PC-9 (cell line): Measurements from ENCODE around the gene UBL4B. TPM values are rescaled to one million over a fixed set of nuclear protein-coding genes. Genes with fewer than 3 reads are reported as not detected.

Experiments used
- Bru-seq: library from RNA; stranded (reverse); fragments of 400-500 nt; gene quantifications from one replicate; lab custom pipeline; 2021; lab: Mats Ljungman, UMichigan
- BruChase-seq, 2 experiments: library from RNA; stranded (reverse); fragments of 400-500 nt; gene quantifications; one replicate each; lab custom pipeline; 2021; lab: Mats Ljungman, UMichigan
- BruUV-seq: library from RNA; stranded (reverse); fragments of 400-500 nt; replicated peaks from 2 replicates; lab custom pipeline; 2021; lab: Mats Ljungman, UMichigan
- CTCF ChIA-PET: fragments of 300-600 bp; sonication (Branson Sonifier 250); formaldehyde crosslinking; loops from one replicate; lab custom pipeline; 2022; ENCODE audit warnings: antibody characterized with exemption; lab: Charles Lee
- POLR2A ChIA-PET: fragments of 300-600 bp; sonication (Branson Sonifier 250); formaldehyde crosslinking; loops from one replicate; lab custom pipeline; 2022; ENCODE audit warnings: antibody characterized with exemption; ENCODE audit not compliant: unreplicated experiment; lab: Charles Lee
- DNase-seq, 2 experiments: peaks; one replicate each; pipeline versions ENCODE4 v3.0.0 to v3.0.0-alpha.2; 2015 to 2022; ENCODE audit warnings: mixed read lengths in 1 of 2
- H2AFZ ChIP-seq: fragments of 200-600 bp; sonication (generic); 2 replicates; pipeline ENCODE4 v1.8.1; 2017; ENCODE audit warnings: antibody characterized with exemption
- H3F3A ChIP-seq: fragments of 200-600 bp; sonication (generic); 2 replicates; pipeline ENCODE4 v1.8.1; 2017; ENCODE audit warnings: antibody characterized with exemption, mild to moderate bottlenecking, low read depth; ENCODE audit not compliant: insufficient read depth
- H3K27ac ChIP-seq: fragments of 200-600 bp; sonication (generic); 2 replicates; pipeline ENCODE4 v1.6.1; 2016; ENCODE audit warnings: mixed run types
- H3K27me3 ChIP-seq: fragments of 200-600 bp; sonication (generic); 2 replicates; pipeline ENCODE4 v1.6.1; 2016; ENCODE audit warnings: low read depth, mixed run types; ENCODE audit not compliant: insufficient read depth
- H3K36me3 ChIP-seq: fragments of 200-600 bp; sonication (generic); 2 replicates; pipeline ENCODE4 v1.6.1; 2016; ENCODE audit warnings: low read depth, mixed run types
- H3K4me1 ChIP-seq: fragments of 200-600 bp; sonication (generic); replicated peaks from 2 replicates; pipeline ENCODE4 v1.6.1; 2016; ENCODE audit warnings: mixed run types; ENCODE audit not compliant: insufficient read depth
- H3K4me2 ChIP-seq: fragments of 200-600 bp; sonication (generic); 2 replicates; pipeline ENCODE4 v1.6.1; 2017; ENCODE audit warnings: mixed run types
- H3K4me3 ChIP-seq: fragments of 200-600 bp; sonication (generic); 2 replicates; pipeline ENCODE4 v1.6.1; 2016; ENCODE audit warnings: mixed run types
- H3K79me2 ChIP-seq: fragments of 200-600 bp; sonication (generic); 2 replicates; pipeline ENCODE4 v1.6.1; 2017; ENCODE audit warnings: low read depth, mixed run types
- H3K9me2 ChIP-seq: fragments of 200-600 bp; sonication (generic); 2 replicates; pipeline ENCODE4 v1.8.1; 2017; ENCODE audit warnings: mild to moderate bottlenecking; ENCODE audit not compliant: insufficient read depth
- H3K9me3 ChIP-seq: fragments of 200-600 bp; sonication (generic); 2 replicates; pipeline ENCODE4 v1.8.1; 2016; ENCODE audit warnings: low read depth; ENCODE audit not compliant: insufficient read depth
- H4K20me1 ChIP-seq: fragments of 200-600 bp; sonication (generic); 2 replicates; pipeline ENCODE4 v1.8.1; 2017; ENCODE audit not compliant: insufficient read depth
- CTCF ChIP-seq: fragments of 200-600 bp; sonication (generic); conservative IDR thresholded peaks from 2 replicates; pipeline ENCODE4 v1.6.1; 2017; ENCODE audit warnings: mixed run types, antibody characterized with exemption, mild to moderate bottlenecking, moderate library complexity
- EZH2 ChIP-seq: fragments of 200-600 bp; sonication (generic); IDR thresholded peaks from 2 replicates; pipeline ENCODE4 v1.8.0; 2017; ENCODE audit warnings: antibody characterized with exemption, low read depth
- intact Hi-C: fragments of 100-400 bp; cut with micrococcal nuclease; formaldehyde crosslinking; loops from one replicate; pipeline ENCODE4 v1.10.0; 2022; ENCODE audit not compliant: unreplicated experiment
- long read RNA-seq: library from polyadenylated mRNA; stranded (forward); transcript quantifications from one replicate; pipeline ENCODE4 v2.0.0, GENCODE V29; 2022
- total RNA-seq: library from RNA; stranded (reverse); gene quantifications from 2 replicates; pipeline ENCODE4 v1.2.3, GENCODE V29; 2021

The UBL4B gene
- 0.24 and 0.28 TPM in 2 replicates for total RNA-seq
- not detected for Bru-seq, nascent RNA
- BruChase-seq, experiment 1, labeled RNA remaining after a 2-hour chase = percentile 36 among the genes with signal in this experiment
- not detected for BruChase-seq, experiment 2, labeled RNA remaining after a 6-hour chase
- long read RNA-seq = 0 reads

DNA sequence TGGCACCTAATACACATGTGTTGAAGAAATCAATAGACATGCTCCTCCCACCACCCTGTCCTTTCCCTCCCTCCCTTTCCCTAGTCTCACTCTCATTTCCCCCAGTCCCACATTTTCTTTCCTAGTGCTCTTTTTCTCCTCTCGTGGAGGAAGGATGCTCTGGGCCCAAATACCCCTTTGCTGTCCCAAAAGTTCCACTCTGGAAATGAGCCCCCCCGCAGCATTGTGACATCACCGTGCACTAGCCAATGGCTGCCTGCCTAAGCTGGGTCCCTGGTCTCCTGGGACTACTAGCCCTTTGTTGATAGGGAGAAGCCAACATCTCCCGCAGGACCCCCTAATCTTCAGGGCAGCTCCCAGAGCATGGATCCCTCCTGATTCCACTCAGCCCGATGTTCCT, at the start of gene UBL4B:
Gene UBL4B (plus strand): TSS at position 301 of the 400 bp plus-strand sequence. CDS start 92 bp downstream, at position 393.
- no peaks in the 10 kb centered on the region for H3K27me3 ChIP-seq
- no peak for DNase-seq
- TF ChIP-seq EZH2 = no peak
- TF ChIP-seq CTCF = no peak

DNA sequence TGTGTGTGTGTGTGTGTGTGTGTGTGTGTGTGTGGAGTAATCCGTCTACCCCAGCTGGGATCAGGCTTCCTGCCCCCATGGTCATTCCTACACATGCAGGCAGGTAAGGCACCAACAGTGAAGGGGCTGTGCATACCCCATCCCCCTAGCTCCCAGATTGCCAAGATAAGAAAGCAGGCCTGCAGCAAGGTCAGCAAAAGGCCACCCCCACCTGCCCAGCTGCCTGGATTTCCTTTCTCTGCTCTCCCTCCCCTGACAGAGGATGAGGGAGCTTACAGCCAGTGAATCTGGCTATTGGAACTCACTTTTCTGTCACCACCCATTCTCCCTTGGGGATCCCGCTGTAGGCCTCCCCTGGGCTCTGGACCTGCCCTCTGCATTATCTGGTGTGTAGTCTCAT, 49.6 kb upstream of the UBL4B start:
- intact Hi-C loops = no loop called here
- Histone ChIP-seq H3K9me3 (no peaks in the 10 kb centered on the region), H3K27me3 (no peaks in the 10 kb centered on the region), H3K4me1 (peaks cover 8% of the 10 kb centered on the region; the same call in 1 of the 2 replicates), H3K79me2 (no peaks in the 10 kb centered on the region), H3F3A (peaks cover 16% of the 10 kb centered on the region; the same call in 1 of the 2 replicates), H3K4me3 (no peak overlapping the region), H4K20me1 (no peaks in the 10 kb centered on the region), H3K27ac (no peak overlapping the region), H3K4me2 (no peak overlapping the region), H3K9me2 (no peaks in the 10 kb centered on the region), H2AFZ (no peak overlapping the region), H3K36me3 (0 out of 2 replicates have a peak, but pooled peaks cover 11% of the 10 kb centered on the region)
- POLR2A ChIA-PET = no interaction called here
- no peak for DNase-seq
- CTCF ChIA-PET = interaction anchor here (0.6 to 1.1 kb wide), 2 partner anchors 17 to 40 kb away, joined by 3 to 5 read pairs; no protein-coding TSS in a partner anchor
- TF ChIP-seq EZH2 (no peak), CTCF (no peak)
- no TSS peak for BruUV-seq

More for the DNA sequence above, at the start of gene UBL4B:
- ChIA-PET CTCF (no interaction called here), POLR2A (no interaction called here)
- Histone ChIP-seq H3K9me3 (no peaks in the 10 kb centered on the region), H4K20me1 (no peaks in the 10 kb centered on the region), H3K4me1 (peaks cover 85% of the 10 kb centered on the region), H3K9me2 (no peaks in the 10 kb centered on the region), H3F3A (peaks cover 45% of the 10 kb centered on the region), H3K36me3 (no peaks in the 10 kb centered on the region), H3K79me2 (no peaks in the 10 kb centered on the region), H3K4me2 (peak within 1 kb of the TSS; percentile 68), H2AFZ (no peak within 1 kb of the TSS), H3K27ac (peak within 1 kb of the TSS; percentile 54), H3K4me3 (no peak within 1 kb of the TSS)
- BruUV-seq = no TSS peak
- intact Hi-C loops = no loop called here

DNA sequence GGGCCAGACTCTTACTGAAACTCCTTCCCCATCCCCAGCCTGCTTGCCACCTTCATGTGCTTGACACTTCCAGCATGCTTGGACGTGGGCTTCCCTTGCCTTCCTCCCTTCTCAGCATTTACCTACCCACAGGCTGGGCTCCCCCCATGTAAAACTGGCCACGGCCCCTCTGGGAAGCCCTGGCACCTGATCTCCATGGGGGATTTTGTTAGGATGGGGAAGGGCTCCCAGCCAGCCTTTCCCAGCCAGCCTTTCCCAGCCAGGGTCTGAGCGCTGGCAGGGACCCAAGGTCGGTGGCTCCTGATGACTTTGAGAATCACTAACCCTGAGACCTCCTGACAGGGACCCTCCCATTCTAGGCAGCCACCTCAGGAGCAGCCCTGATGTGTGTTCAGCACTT, 48.5 kb upstream of the UBL4B start:
- H3K4me3 ChIP-seq = no peak overlapping the region
- 0 out of 2 replicates have a peak, but pooled peaks cover 11% of the 10 kb centered on the region for H3K36me3 ChIP-seq
- no peaks in the 10 kb centered on the region for H3K9me3 ChIP-seq
- ChIA-PET POLR2A (no interaction called here), CTCF (interaction anchor here (1.1 kb wide), 1 partner anchor 39 kb away, joined by 3 read pairs; no protein-coding TSS in a partner anchor)
- H3F3A ChIP-seq = peaks cover 6% of the 10 kb centered on the region; the same call in 1 of the 2 replicates
- no peak for DNase-seq
- no peaks in the 10 kb centered on the region for H3K27me3 ChIP-seq
- H4K20me1 ChIP-seq = no peaks in the 10 kb centered on the region
- no peak overlapping the region for H3K4me2 ChIP-seq
- no peaks in the 10 kb centered on the region for H3K4me1 ChIP-seq
- TF ChIP-seq EZH2 = no peak
- TF ChIP-seq CTCF = no peak
- no peaks in the 10 kb centered on the region for H3K79me2 ChIP-seq
- BruUV-seq = no TSS peak
- H3K27ac ChIP-seq = no peak overlapping the region
- intact Hi-C loops = no loop called here
- H2AFZ ChIP-seq = no peak overlapping the region
- no peaks in the 10 kb centered on the region for H3K9me2 ChIP-seq
